Astrocyte (in vitro differentiated cells and primary cell): ENCODE results near the gene ACTN1. TPM values are rescaled to one million over a fixed set of nuclear protein-coding genes. Genes with fewer than 3 reads are reported as not detected.

ENCODE experiments used
- DNase-seq: peaks from one replicate; pipeline ENCODE4 v3.0.0-alpha.2; 2010; ENCODE audit warnings: low read depth
- FAIRE-seq: peaks from 2 replicates; lab custom pipeline; 2011; peaks lifted over from hg19 to GRCh38; lab: Jason Lieb, UNC
- H2AFZ ChIP-seq: 2 replicates; pipeline ENCODE4 v1.6.0; 2012; ENCODE audit warnings: low read depth, low read length, inconsistent platforms
- H3K27ac ChIP-seq: 2 replicates; pipeline ENCODE4 v1.5.1; 2011; ENCODE audit warnings: low read depth, low read length, inconsistent platforms
- H3K27me3 ChIP-seq: 2 replicates; pipeline ENCODE4 v1.6.0; 2011; ENCODE audit warnings: low read length, inconsistent platforms; ENCODE audit not compliant: insufficient read depth
- H3K36me3 ChIP-seq: 2 replicates; pipeline ENCODE4 v1.5.1; 2011; ENCODE audit warnings: low read length, inconsistent platforms; ENCODE audit not compliant: insufficient read depth
- H3K4me1 ChIP-seq: 2 replicates; pipeline ENCODE4 v1.5.1; 2011; ENCODE audit warnings: low read length, inconsistent platforms; ENCODE audit not compliant: insufficient read depth
- H3K4me2 ChIP-seq: 2 replicates; pipeline ENCODE4 v1.6.0; 2012; ENCODE audit warnings: low read length, inconsistent platforms
- H3K4me3 ChIP-seq: 2 replicates; pipeline ENCODE4 v1.5.1; 2011; ENCODE audit warnings: low read depth, mild to moderate bottlenecking, low read length, inconsistent platforms; ENCODE audit not compliant: insufficient read depth
- H3K79me2 ChIP-seq: 2 replicates; pipeline ENCODE4 v1.6.0; 2012; ENCODE audit warnings: mild to moderate bottlenecking, low read length, inconsistent platforms; ENCODE audit not compliant: insufficient read depth
- H3K9ac ChIP-seq: 2 replicates; pipeline ENCODE4 v1.6.0; 2012; ENCODE audit warnings: mild to moderate bottlenecking, low read length, inconsistent platforms
- H3K9me3 ChIP-seq: 2 replicates; pipeline ENCODE4 v1.5.1; 2012; ENCODE audit warnings: low read depth, mild to moderate bottlenecking, low read length, inconsistent platforms; ENCODE audit not compliant: insufficient read depth
- H4K20me1 ChIP-seq: 2 replicates; pipeline ENCODE4 v1.6.0; 2012; ENCODE audit warnings: low read length, inconsistent platforms; ENCODE audit not compliant: insufficient read depth
- H3K27ac Mint-ChIP-seq: one replicate; pipeline ENCODE4 v1.8.0; 2021; ENCODE audit warnings: mild to moderate bottlenecking, mixed read lengths; ENCODE audit not compliant: unreplicated experiment
- H3K27me3 Mint-ChIP-seq: one replicate; pipeline ENCODE4 v1.8.0; 2021; ENCODE audit warnings: low read depth, mixed read lengths; ENCODE audit not compliant: unreplicated experiment
- H3K36me3 Mint-ChIP-seq: one replicate; pipeline ENCODE4 v1.8.0; 2021; ENCODE audit warnings: low read depth, mixed read lengths; ENCODE audit not compliant: unreplicated experiment
- H3K4me1 Mint-ChIP-seq: one replicate; pipeline ENCODE4 v1.8.0; 2021; ENCODE audit warnings: low read depth, mixed read lengths; ENCODE audit not compliant: unreplicated experiment
- H3K4me3 Mint-ChIP-seq: one replicate; pipeline ENCODE4 v1.8.0; 2021; ENCODE audit warnings: mild to moderate bottlenecking, moderate library complexity, mixed read lengths; ENCODE audit not compliant: unreplicated experiment
- H3K9me3 Mint-ChIP-seq: one replicate; pipeline ENCODE4 v1.8.0; 2021; ENCODE audit warnings: mild to moderate bottlenecking, mixed read lengths; ENCODE audit not compliant: unreplicated experiment
- EZH2 ChIP-seq: IDR thresholded peaks from 2 replicates; pipeline ENCODE4 v1.6.1; 2012; ENCODE audit warnings: mild to moderate bottlenecking, low read length, inconsistent platforms; ENCODE audit not compliant: insufficient read depth
- total RNA-seq: library from RNA; stranded (reverse); gene quantifications from 2 replicates; pipeline ENCODE4 v1.2.1, GENCODE V29; 2021
- TF ChIP-seq, protein P1 (sequence below): IDR thresholded peaks from 2 replicates; pipeline ENCODE4 v1.5.1; 2011; ENCODE audit warnings: low read depth, mild to moderate bottlenecking, inconsistent platforms, low read length, moderate library complexity; ENCODE audit not compliant: insufficient read depth

The ACTN1 gene
- total RNA-seq, 1 donor from 2014 or later = 1,163 TPM

DNA sequence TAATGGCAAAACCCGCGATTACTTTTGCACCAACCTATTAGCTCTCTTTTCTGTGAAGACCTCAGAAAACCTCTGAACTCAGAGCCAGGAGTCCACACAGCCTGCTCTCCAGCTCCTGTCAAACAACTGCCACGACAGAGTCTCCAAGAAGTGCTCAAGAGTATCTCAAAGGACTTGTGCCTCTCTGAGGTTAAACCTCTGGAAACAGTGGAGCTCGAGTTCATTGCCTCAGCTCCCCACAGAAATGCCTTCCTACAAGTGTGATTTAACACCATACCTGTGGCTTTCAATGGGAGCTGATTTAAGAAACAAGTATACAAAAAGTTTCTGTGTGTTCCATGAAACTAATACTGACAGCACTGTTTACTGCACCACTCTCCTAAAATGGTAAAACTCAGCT is 20.1 kb downstream of the ACTN1 start:
- no peaks in the 10 kb centered on the region for H3K9me3 ChIP-seq
- no peak overlapping the region for H3K4me3 ChIP-seq
- Mint-ChIP-seq H3K27ac (peak overlapping the region; percentile 93), H3K36me3 (peaks cover 27% of the 10 kb centered on the region), H3K9me3 (no peaks in the 10 kb centered on the region), H3K27me3 (no peaks in the 10 kb centered on the region), H3K4me3 (peak overlapping the region; percentile 54), H3K4me1 (peaks cover 84% of the 10 kb centered on the region)
- TF ChIP-seq EZH2 = no peak
- TF ChIP-seq, protein P1, sequence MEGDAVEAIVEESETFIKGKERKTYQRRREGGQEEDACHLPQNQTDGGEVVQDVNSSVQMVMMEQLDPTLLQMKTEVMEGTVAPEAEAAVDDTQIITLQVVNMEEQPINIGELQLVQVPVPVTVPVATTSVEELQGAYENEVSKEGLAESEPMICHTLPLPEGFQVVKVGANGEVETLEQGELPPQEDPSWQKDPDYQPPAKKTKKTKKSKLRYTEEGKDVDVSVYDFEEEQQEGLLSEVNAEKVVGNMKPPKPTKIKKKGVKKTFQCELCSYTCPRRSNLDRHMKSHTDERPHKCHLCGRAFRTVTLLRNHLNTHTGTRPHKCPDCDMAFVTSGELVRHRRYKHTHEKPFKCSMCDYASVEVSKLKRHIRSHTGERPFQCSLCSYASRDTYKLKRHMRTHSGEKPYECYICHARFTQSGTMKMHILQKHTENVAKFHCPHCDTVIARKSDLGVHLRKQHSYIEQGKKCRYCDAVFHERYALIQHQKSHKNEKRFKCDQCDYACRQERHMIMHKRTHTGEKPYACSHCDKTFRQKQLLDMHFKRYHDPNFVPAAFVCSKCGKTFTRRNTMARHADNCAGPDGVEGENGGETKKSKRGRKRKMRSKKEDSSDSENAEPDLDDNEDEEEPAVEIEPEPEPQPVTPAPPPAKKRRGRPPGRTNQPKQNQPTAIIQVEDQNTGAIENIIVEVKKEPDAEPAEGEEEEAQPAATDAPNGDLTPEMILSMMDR = no peak
- H3K9ac ChIP-seq = peak overlapping the region; percentile 45
- peaks cover 99% of the 10 kb centered on the region for H4K20me1 ChIP-seq
- DNase-seq (no peak), FAIRE-seq (no peak)
- peaks cover 100% of the 10 kb centered on the region for H3K79me2 ChIP-seq
- peaks cover 41% of the 10 kb centered on the region for H3K36me3 ChIP-seq
- no peaks in the 10 kb centered on the region for H3K27me3 ChIP-seq
- H3K27ac ChIP-seq = peak overlapping the region; percentile 45
- no peak overlapping the region for H2AFZ ChIP-seq
- H3K4me2 ChIP-seq = peak overlapping the region; percentile 51
- peaks cover 79% of the 10 kb centered on the region for H3K4me1 ChIP-seq

DNA sequence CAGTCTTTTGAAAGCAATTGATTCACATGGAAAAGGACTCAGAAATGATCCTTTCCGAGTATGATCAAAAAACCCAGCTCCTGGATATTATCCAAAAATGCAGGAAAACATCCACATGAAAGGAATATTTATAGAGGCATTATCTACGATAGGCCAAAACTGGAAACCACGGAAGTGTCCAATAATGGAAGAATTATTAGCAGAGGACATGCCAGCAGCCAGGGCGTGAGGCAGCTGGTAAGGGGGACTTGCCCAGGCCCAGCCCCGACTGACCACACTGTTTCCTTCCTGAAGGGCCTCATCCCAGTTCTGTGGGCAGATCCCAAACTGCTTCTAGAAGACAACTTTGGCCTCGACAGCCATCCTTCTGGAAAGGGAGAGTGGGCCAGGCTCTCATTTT is 20.5 kb downstream of the ACTN1 start:
- Histone ChIP-seq H3K9ac (peak overlapping the region; percentile 45), H3K4me2 (peak overlapping the region; percentile 51)

DNA sequence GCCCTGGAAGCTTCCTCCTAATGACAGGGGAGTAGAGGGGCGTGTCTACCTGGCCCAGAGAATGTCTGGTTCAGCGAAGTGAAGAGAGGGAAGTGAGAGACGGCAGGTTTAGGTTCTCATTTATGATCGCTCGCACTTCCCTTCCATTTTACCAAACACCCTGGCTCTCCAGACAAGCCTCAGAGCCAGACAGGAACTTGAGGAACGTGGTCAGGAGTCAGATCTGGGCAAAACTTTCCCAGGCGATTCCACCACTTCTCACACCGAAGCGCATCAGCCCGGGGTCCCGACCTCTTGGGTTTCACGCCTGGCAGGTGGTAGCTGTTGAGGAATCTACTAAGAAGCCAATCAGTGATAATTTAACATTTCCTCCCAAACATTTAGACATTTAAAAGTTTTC is 21.3 kb downstream of the ACTN1 start:
- H3K9ac ChIP-seq = no peak overlapping the region
- no peaks in the 10 kb centered on the region for H3K27me3 ChIP-seq
- peaks cover 96% of the 10 kb centered on the region for H4K20me1 ChIP-seq
- peak overlapping the region; percentile 45 for H3K27ac ChIP-seq
- no peaks in the 10 kb centered on the region for H3K9me3 ChIP-seq
- peak overlapping the region; percentile 75 for H3K27ac Mint-ChIP-seq
- peaks cover 79% of the 10 kb centered on the region for H3K4me1 ChIP-seq
- peaks cover 35% of the 10 kb centered on the region for H3K36me3 ChIP-seq
- H3K4me1 Mint-ChIP-seq = peaks cover 82% of the 10 kb centered on the region
- FAIRE-seq = no peak
- peaks cover 99% of the 10 kb centered on the region for H3K79me2 ChIP-seq
- H3K36me3 Mint-ChIP-seq = peaks cover 24% of the 10 kb centered on the region
- TF ChIP-seq, protein P1 = no peak
- no peak for TF ChIP-seq EZH2
- no peak overlapping the region for H2AFZ ChIP-seq
- no peak for DNase-seq
- no peak overlapping the region for H3K4me3 ChIP-seq
- no peaks in the 10 kb centered on the region for H3K27me3 Mint-ChIP-seq
- H3K4me2 ChIP-seq = peak overlapping the region; percentile 61
- no peaks in the 10 kb centered on the region for H3K9me3 Mint-ChIP-seq
- H3K4me3 Mint-ChIP-seq = peak overlapping the region; percentile 37

More for the DNA sequence above, 20.5 kb downstream of the ACTN1 start:
- H3K36me3 Mint-ChIP-seq = peaks cover 29% of the 10 kb centered on the region
- peaks cover 79% of the 10 kb centered on the region for H3K4me1 ChIP-seq
- H3K36me3 ChIP-seq = peaks cover 41% of the 10 kb centered on the region
- H3K4me1 Mint-ChIP-seq = peaks cover 82% of the 10 kb centered on the region
- peaks cover 96% of the 10 kb centered on the region for H4K20me1 ChIP-seq
- no peaks in the 10 kb centered on the region for H3K27me3 Mint-ChIP-seq
- H3K4me3 Mint-ChIP-seq = no peak overlapping the region
- H3K27ac ChIP-seq = peak overlapping the region; percentile 45
- H3K79me2 ChIP-seq = peaks cover 100% of the 10 kb centered on the region
- DNase-seq = peak; percentile 68
- H3K27me3 ChIP-seq = no peaks in the 10 kb centered on the region
- H3K27ac Mint-ChIP-seq = peak overlapping the region; percentile 93
- no peak for FAIRE-seq
- H2AFZ ChIP-seq = no peak overlapping the region
- H3K9me3 ChIP-seq = no peaks in the 10 kb centered on the region
- H3K9me3 Mint-ChIP-seq = no peaks in the 10 kb centered on the region
- TF ChIP-seq EZH2 = no peak
- TF ChIP-seq, protein P1 = no peak
- H3K4me3 ChIP-seq = no peak overlapping the region
